Measurements from ENCODE around the gene DLGAP4.

The DLGAP4 gene

GRCh38 chr20:36305602-36306551, at the start of gene DLGAP4:
Gene DLGAP4 (plus strand): TSS chr20:36306339. CDS start chr20:36431718, 125,379 bp downstream.
- DNase-seq: peak; percentile 45

- peak; percentile 52 for DNase-seq
Measured at GRCh38 chr20:36259177-36260061, 46.7 kb upstream of the DLGAP4 start.

GRCh38 chr20:36260316-36260715, 45.8 kb upstream of the DLGAP4 start:
- no peak for DNase-seq

GRCh38 chr20:36261389-36262105, 44.6 kb upstream of the DLGAP4 start:
- DNase-seq: peak; percentile 48

DNA sequence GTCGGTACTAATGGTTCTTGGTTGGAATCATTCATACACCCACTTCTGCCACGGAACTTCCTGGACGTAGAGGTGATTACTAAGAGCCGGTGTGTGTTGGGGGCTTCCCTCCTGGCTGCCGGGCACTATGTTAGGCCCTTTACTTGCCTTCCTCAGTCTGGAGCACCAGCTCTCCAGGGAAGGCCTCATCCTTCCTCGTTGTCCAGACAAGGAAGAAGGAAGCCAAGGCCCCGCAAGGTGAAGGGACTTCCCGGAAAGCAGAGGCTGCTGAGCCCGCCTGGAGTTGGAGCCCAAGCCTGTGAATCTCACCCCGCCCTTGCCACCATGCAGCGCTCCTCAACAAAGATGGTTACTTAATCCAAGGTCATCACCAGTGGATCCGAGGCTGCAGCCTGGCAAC, 43.7 kb upstream of the DLGAP4 start:
- no peak for DNase-seq

DNA sequence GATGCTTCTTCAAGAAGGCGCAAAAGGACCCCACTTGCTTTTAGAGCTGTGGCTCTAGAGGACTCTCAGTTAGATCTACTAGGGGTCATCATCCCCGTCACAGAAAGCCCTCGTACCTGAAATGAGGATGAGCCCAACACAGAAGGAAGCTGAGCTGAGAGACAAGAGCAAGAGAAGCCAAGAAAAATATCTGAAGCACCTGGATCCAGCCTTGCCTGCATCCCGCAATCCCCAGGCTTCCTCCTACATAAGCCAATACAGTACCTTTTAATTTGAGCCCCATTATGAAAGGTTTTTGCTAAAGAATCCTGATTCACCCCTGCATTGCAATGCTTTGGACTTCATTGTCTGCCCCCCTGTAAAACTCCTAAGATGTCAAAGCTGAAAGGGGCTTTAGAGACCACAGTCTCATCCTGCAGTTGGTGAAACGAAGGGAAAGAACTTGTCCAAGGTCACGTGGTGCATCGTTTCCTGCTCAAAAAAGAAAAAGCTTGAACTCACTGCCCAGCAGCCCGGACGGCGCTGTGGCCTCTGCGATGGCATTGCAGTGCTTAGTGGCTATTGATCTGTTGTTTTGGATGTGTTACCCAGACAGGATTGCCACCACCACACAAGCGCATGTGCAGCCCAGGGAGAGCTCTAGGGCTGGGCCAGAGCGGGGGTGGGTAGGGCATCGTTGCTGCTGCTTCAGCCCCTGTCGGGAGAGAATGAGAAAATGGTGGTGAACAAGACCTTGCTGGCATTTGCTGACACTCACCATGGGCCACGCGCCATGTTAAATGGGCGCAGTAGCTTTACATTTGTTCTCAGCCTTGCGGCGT, 41.5 kb upstream of the DLGAP4 start:
- DNase-seq: peak; percentile 47

DNA sequence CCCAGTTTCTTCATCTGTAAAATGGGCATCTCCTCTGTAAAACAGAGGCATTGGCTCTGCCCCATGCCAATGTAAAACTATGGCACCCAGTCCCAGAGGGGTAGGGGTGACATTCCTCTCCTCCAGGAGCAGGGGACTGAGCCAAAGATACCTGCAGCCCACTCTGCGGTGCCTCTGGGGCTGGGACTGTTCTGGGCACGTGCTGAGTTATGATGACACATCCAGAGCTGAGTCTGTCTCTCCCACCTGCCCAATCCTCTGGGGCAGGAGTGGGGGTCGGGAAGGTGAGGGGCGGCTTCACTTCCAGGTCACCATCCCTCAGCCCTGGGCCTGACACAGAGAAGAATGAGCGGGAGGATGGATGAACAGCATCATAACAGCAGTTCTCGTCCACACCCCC, 40.0 kb upstream of the DLGAP4 start:
- DNase-seq: no peak

- peak; percentile 61 for DNase-seq
Measured at GRCh38 chr20:36267605-36268381, 38.3 kb upstream of the DLGAP4 start.

GRCh38 chr20:36268440-36269342, 37.4 kb upstream of the DLGAP4 start:
- DNase-seq: peak; percentile 55

GRCh38 chr20:36269507-36269906, 36.6 kb upstream of the DLGAP4 start:
- DNase-seq: no peak

GRCh38 chr20:36270744-36271638, 35.1 kb upstream of the DLGAP4 start:
- DNase-seq: peak; percentile 66

DNA sequence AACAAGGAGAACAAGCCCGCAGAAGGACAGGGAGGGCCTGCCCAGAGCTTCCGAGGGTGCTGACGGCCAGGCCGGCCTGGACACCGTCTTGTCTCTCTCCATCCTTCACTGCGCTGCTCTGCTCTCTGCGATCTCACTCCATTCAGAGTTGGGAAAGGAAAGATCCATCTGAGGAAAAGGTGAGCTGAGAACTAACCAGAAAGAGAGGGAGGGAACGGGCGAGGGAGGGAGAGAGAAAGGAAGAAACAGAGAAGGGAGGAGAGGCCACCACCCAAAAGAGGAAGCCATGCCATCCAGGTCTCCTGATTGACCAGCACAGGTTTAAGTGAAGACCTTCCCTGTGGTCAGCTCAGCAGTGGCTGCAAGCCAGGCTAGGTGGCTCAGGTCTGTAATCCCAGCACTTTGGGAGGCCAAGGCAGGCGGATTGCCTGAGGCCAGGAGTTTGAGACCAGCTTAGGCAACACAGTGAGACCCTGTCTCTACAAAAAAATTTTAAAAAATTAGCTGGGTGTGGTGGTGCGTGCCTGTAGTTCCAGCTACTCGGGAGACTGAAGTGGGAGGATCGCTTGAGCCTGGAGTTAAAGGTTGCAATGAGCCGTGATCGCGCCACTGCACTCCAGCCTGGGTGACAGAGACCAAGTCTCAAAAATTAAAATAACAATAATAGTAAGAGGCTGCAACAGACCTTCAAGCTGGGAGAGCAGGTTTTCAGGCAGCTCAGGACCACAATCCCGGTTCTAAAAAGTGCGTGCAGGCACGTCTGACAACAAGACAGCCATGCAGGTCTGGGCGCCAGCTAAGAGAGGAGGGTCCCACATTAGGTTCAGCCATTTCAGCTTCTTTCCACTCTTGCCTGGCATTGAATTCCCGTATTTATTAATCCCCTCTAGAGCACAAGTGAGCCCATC, 34.2 kb upstream of the DLGAP4 start:
- DNase-seq: no peak

DNA sequence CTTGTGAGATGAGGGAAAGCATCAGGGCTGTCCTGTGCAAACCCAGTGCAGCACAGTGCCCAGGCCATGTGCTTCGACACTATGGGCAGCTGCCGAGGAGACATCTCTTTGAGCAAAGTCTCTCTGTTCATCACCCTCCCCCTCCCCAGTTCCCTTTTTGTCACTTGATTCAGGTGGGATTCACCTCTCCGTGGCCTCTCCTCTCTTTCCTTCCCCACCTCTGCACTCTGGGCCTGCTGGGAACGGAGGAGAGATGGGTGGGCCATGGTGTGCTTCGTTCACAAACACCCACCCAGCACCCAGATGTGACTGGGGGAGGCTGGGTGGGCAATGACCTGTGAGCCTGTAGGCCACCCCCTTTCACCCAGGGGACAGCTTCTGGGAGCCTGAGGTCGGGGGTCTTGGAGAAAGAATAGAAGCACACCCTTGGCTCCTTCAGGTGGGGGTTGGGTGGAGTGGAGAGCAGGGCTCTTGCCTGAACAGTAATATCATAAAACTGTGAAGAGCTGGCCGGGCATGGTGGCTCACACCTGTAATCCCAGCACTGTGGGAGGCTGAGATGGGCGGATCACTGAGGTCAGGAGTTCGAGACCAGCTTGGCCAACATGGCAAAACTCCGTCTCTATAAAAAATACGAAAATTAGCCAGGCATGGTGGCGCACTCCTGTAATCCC, 33.5 kb upstream of the DLGAP4 start:
- no peak for DNase-seq

DNA sequence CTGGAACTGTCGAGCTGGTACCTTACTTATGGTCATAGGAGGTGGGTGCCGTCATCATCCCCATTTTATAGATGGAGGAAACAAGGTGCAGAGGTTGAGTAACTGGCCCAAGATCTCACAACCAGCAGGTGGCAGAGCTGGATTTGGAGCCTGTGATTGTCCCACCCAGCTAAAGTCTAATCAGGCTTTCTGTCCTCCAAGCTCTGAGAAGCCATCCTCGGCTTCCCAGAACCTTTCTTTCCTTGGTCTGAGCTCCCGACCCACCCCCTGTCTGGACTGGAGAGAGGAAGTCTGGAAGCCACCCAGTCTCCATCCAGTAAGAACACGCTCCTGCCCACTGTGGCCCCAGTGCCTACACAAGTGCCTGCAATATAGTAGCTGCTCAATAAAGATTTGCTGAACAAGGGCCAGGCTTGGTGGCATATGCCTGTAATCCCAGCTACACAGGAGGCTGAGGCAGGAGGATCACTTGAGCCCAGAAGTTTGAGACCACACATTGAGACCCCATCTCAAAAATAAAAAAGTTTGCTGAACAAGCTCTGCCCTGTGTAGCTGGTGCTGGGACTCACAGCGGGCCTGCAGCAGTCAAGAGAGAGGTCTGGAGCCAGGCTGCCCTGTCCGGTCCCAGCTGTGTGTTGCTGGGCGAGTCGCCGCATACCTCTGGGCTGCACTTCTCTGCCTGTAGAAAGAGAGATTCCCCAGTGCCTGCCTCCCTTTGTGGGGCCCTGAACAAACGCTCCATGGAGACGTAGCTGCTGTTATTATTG, 32.5 kb upstream of the DLGAP4 start:
- DNase-seq: peak; percentile 71

- no peak for DNase-seq
Measured at GRCh38 chr20:36274181-36274841, 31.8 kb upstream of the DLGAP4 start.

- no peak for DNase-seq
Measured at GRCh38 chr20:36275011-36275410, 31.1 kb upstream of the DLGAP4 start.

Measured in islet precursor cell (in vitro differentiated cells).